ENCODE measurements around the gene CCDC69.

CCDC69 gene

DNA sequence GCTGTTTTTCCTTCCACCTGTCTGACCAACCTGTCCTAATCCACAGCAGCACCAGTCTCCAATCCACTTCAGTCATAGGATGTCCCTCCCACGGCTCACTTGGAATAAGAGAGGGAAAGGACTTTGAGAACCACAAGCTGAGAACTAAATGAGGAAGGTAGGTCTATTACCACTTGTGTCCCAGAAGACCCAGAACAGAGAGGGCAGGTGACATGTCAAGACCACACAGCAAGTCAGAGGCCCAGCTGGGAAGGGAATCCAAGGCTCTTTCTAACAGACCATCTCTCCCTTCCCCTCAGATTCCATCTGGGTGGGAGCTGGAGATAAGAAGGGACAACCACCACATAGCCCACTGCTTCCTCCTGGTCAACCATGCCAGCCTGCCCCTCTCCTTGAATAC is 81.0 kb downstream of the CCDC69 start:
- DNase-seq (ENCODE audit: low read depth in 2 of 2), result no peak

DNA sequence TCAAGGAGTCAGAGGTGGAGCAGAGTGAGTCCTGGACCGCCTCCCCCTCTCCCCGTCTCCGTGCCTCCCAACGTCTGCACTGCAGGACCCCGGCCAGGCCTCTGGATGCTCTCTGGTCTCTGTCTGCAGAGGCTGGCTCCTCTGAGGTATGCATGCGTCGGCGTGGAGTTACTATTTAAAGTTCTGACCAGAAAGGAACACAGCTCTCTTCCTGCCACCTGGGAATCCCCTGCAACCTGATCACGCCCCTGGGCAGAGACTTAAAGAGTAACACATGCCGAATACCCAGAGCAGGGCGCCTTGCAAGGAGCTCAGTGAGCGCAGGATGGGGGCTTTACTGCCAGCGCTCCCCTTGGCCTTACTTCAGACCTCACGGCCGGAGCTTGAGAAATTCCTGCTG is 82.4 kb downstream of the CCDC69 start:
- no peak for DNase-seq (ENCODE audit: low read depth in 2 of 2)

DNA sequence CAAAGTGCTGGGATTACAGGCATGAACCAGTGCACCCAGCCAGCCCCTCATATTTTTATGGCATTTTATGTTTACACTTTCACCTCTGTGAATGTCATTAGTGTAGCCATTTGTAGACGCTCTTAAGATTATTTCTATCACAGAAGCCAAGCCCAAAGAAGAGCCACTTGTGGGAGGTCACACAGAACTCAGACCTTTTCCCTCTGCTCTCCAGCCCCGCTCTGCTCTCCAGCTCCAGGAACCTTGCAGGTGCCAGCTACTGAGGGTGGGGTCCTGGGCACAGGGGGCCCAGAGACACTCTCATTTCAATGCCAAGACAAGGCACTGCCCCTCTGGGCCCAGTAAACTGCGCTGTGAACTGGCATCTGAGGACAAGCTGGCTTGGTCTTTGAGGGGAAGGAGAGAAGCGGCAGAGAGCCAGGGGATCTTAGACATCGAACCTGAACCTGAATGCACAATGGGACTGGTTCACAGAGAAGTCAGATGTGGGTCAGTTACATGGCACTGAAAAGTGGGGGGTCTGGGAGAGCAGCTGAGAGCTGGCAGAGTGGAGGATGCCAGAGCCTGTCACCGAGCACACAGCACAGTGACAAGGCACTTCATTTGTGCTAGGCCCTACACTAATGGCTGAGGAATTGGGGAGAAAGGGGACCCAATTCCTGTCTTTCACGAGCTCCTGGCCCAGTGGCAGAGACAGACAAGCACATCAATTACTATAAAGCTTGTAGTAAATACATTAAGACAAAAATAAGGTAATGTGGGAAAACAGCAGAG is 83.0 kb downstream of the CCDC69 start:
- DNase-seq (ENCODE audit: low read depth in 2 of 2), result no peak

DNA sequence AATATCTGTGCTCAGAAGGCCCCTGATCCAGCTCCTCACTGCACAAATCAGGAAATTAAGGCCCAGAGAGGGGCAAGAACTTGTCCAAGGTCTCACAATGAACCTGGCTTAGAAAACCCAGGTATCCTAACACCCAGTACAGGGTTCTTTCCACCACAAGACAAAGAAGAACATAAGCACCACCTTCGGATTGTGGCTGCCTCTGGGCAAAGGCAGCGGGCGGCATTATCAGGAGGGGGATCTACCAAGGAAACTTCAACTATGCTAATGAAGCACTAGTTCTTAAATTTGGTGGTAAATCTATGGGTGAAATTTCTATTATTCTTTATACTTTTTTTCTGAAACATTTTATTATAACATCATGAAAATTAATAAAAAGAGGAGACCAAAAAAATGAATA is 84.2 kb downstream of the CCDC69 start:
- DNase-seq (ENCODE audit: low read depth in 2 of 2), result no peak

DNA sequence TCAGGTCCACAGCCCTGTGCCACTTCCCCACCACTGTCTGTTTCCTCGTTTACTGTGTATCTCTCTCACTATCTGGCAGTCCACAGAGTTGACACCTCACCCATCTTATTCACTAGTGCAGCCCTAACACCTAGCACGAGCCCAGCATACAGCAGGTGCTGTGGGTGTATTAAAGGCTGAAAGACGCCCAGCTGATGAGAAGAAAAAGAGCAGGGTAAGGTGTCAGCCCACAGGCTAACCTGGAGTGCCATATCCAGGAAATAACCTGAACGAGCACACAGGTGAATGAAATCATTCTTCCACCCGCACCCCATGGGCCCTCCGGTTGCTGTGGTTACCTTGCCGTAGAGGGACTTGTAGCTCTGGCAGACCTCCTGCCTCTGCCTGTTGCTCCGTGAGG is 84.9 kb downstream of the CCDC69 start:
- DNase-seq (ENCODE audit: low read depth in 2 of 2), result no peak

DNA sequence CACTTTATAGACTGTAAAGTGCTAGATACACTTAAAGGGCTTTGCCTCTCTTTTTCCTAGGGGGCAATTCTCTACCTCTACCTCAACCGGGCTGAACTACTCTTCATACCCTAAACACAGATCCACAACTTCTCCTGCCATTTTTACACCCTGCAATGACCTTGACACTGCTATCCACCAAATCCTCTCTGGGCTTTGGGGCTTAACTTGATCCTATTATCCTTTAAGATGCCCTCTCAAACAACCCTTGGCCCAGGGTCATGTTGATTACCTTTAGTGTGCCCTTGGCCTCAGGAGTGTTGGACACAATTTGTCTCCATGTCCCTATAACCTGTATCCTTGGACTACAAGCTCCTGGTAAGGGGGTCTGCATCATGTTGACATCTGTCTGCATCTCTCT is 85.8 kb downstream of the CCDC69 start:
- DNase-seq (ENCODE audit: low read depth in 2 of 2), result no peak

DNA sequence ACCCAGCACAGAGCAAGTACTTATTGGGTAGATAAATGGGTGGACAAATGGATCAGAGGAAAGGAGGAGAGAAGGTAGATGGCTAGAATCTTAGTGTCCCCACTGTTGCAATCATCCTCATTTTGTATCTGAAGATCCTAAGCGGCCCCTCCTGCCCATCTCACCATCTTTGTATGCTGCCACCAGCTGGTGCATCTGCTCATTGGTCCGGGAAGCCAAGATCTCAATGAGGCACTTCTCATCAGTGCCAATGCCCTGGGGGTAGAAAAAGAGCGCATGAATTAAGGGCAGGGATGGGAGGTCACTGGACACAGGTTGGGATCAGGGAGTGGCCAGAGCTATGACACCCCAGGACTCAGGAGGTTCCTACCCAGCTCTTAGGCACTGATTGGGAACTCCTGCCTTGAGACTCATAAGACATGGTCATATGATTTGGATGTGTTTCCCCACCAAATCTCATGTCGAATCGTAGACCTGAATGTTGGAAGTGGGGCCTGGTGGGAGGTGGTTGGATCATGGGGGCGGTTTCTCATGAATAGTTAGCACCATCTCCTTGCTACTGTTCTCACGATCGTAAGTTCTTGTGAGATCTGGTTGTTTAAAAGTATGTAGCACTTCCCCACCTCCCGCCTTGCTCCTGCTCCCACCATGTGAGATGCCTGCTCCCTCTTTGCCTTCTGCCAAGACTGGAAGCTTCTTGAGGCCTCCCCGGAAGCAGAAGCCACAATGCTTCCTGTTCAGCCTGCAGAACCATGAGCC is 86.6 kb downstream of the CCDC69 start:
- DNase-seq (ENCODE audit: low read depth in 2 of 2), result no peak

DNA sequence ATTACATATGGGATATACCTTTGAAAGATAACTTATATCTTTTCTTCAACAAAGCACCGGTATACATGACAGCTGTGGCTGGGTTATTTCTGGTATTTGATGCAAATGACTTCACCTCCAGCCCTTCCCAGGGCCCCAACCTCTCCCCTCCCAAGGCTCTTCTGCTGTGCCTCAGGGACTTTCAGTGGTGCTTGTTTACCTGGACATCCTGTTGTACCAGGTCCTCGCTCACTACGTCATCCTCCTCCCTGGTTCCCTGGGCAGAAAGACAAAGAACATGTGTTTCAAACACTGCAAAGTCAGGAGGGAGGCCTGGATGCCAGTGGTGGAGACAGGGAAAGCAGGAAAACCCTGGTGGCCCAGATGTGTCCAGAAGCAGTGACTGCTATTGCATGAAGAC is 89.7 kb downstream of the CCDC69 start:
- DNase-seq (ENCODE audit: low read depth in 2 of 2), result no peak

DNA sequence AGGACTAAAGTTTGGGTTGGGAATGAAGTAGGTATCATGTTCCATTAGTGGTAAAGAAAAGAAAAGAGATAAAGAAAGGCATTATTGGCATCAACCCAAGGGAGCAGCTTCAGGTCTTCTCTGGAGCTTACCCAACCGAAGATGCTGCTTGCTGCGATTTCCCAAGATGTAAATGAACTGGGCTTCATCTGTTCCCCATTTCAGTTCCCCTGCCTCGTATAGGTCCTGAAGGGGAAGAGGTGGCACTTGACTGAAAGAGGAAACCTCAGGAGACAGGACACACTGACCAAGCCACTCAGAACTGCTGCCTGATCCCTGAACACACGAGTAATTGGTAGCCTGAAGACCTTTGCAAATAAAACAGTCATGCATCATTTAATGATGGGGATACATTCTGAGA is 90.9 kb downstream of the CCDC69 start:
- DNase-seq (ENCODE audit: low read depth in 2 of 2), result no peak

Data from stimulated activated CD8-positive, alpha-beta memory T cell treated with anti-CD3 and anti-CD28 coated beads, Interleukin-2, amount 100 ng/mL, for 1 hour (primary cell).